GM18909 (cell line): ENCODE data around the gene WHRN.

Source experiments
- ATAC-seq: cut with Tn5 transposase; IDR thresholded peaks from one replicate; pipeline ENCODE4 v1.9.1; 2021; ENCODE audit warnings: mild to moderate bottlenecking; ENCODE audit not compliant: unreplicated experiment, poor library complexity

The WHRN gene

GRCh38 chr9:114386886-114387679, 118.2 kb downstream of the WHRN start:
- no peak for ATAC-seq

- ATAC-seq = no peak
Measured at GRCh38 chr9:114386361-114386885, 118.8 kb downstream of the WHRN start.

- peak; percentile 82 for ATAC-seq
Measured at GRCh38 chr9:114385397-114386181, 119.7 kb downstream of the WHRN start.

- ATAC-seq = no peak
Measured at GRCh38 chr9:114384836-114385396, 120.4 kb downstream of the WHRN start.

GRCh38 chr9:114384341-114384740, 120.9 kb downstream of the WHRN start:
- ATAC-seq = no peak

- ATAC-seq = no peak
Measured at GRCh38 chr9:114383521-114384231, 121.6 kb downstream of the WHRN start.

- no peak for ATAC-seq
Measured at GRCh38 chr9:114382699-114383520, 122.4 kb downstream of the WHRN start.

- no peak for ATAC-seq
Measured at GRCh38 chr9:114378883-114379282, 126.4 kb downstream of the WHRN start.

- no peak for ATAC-seq
Measured at GRCh38 chr9:114378016-114378415, 127.3 kb downstream of the WHRN start.

- ATAC-seq = no peak
Measured at GRCh38 chr9:114376586-114377445, 128.5 kb downstream of the WHRN start.

GRCh38 chr9:114375386-114376175, 129.7 kb downstream of the WHRN start:
- no peak for ATAC-seq

GRCh38 chr9:114374936-114375335, 130.3 kb downstream of the WHRN start:
- no peak for ATAC-seq

GRCh38 chr9:114373960-114374730, 131.1 kb downstream of the WHRN start:
- no peak for ATAC-seq

- peak; percentile 95 for ATAC-seq
Measured at GRCh38 chr9:114372921-114373448, 132.3 kb downstream of the WHRN start.

- peak; percentile 41 for ATAC-seq
Measured at GRCh38 chr9:114371973-114372917, 133.0 kb downstream of the WHRN start.
